Caco-2 (cell line): ENCODE measurements around the gene TLE2. TPM values are rescaled to one million over a fixed set of nuclear protein-coding genes. Genes with fewer than 3 reads are reported as not detected.

Experiments used
- BruUV-seq: library from RNA; stranded (reverse); fragments of 400-500 nt; replicated peaks from 2 replicates; lab custom pipeline; 2021; lab: Mats Ljungman, UMichigan
- CTCF ChIA-PET: fragments of 300-600 bp; sonication (Branson Sonifier 250); formaldehyde crosslinking; loops from one replicate; lab custom pipeline; 2022; ENCODE audit warnings: antibody characterized with exemption; lab: Charles Lee
- POLR2A ChIA-PET: fragments of 300-600 bp; sonication (Branson Sonifier 250); formaldehyde crosslinking; loops from one replicate; lab custom pipeline; 2022; ENCODE audit warnings: antibody characterized with exemption; lab: Charles Lee
- DNase-seq, 2 experiments: peaks; one replicate each; pipeline versions ENCODE4 v3.0.0 to v3.0.0-alpha.2; 2020 to 2022
- H3K27me3 ChIP-seq: replicated peaks from 2 replicates; pipeline ENCODE4 v1.6.0; 2011; ENCODE audit warnings: low read length; ENCODE audit not compliant: control insufficient read depth, insufficient read depth
- H3K36me3 ChIP-seq: 2 replicates; pipeline ENCODE4 v1.5.1; 2011; ENCODE audit warnings: low read length; ENCODE audit not compliant: control insufficient read depth, insufficient read depth
- H3K4me1 ChIP-seq: fragments of 250-450 bp; sonication (Bioruptor Pico); 2 replicates; pipeline ENCODE4 v1.5.1; 2020; ENCODE audit warnings: mild to moderate bottlenecking
- H3K4me3 ChIP-seq: 2 replicates; pipeline ENCODE4 v1.5.1; 2011; ENCODE audit warnings: low read depth, mild to moderate bottlenecking, control low read depth, low read length
- H3K9me3 ChIP-seq: fragments of 250-450 bp; sonication (Bioruptor Pico); 2 replicates; pipeline ENCODE4 v1.5.1; 2020; ENCODE audit warnings: mild to moderate bottlenecking, moderate library complexity
- H3K27ac Mint-ChIP-seq: one replicate; pipeline ENCODE4 v1.8.0; 2022; ENCODE audit warnings: mixed read lengths; ENCODE audit not compliant: unreplicated experiment
- H3K27me3 Mint-ChIP-seq: one replicate; pipeline ENCODE4 v1.8.0; 2022; ENCODE audit warnings: mixed read lengths; ENCODE audit not compliant: insufficient read depth, unreplicated experiment
- H3K36me3 Mint-ChIP-seq: one replicate; pipeline ENCODE4 v1.8.0; 2022; ENCODE audit warnings: mild to moderate bottlenecking, mixed read lengths; ENCODE audit not compliant: insufficient read depth, unreplicated experiment
- H3K4me1 Mint-ChIP-seq: one replicate; pipeline ENCODE4 v1.8.0; 2022; ENCODE audit warnings: low read depth, mixed read lengths; ENCODE audit not compliant: unreplicated experiment
- H3K4me3 Mint-ChIP-seq: one replicate; pipeline ENCODE4 v1.8.0; 2022; ENCODE audit warnings: mild to moderate bottlenecking, moderate library complexity, mixed read lengths; ENCODE audit not compliant: unreplicated experiment
- H3K9me3 Mint-ChIP-seq: one replicate; pipeline ENCODE4 v1.8.0; 2022; ENCODE audit warnings: mixed read lengths; ENCODE audit not compliant: unreplicated experiment
- intact Hi-C: fragments of 100-400 bp; cut with micrococcal nuclease; formaldehyde crosslinking; loops from one replicate; pipeline ENCODE4 v1.10.0; 2022; ENCODE audit not compliant: unreplicated experiment
- total RNA-seq: library from RNA; stranded (reverse); gene quantifications from 2 replicates; pipeline ENCODE4 v1.2.3, GENCODE V29; 2022
- TF ChIP-seq, protein P1 (sequence below), 2 experiments: fragments of 200-600 bp in 1 of 2; IDR thresholded peaks; 1 replicate in 1 of 2; 2 replicates in 1 of 2; pipeline versions ENCODE4 v1.5.1 to v1.8.0; 2011 to 2022; ENCODE audit warnings: antibody characterized with exemption in 1 of 2, control low read depth in 1 of 2, inconsistent platforms in 1 of 2, low read depth in 1 of 2, low read length in 1 of 2, mild to moderate bottlenecking in 1 of 2, moderate library complexity in 1 of 2; ENCODE audit not compliant: insufficient read depth in 1 of 2, severe bottlenecking in 1 of 2, unreplicated experiment in 1 of 2

The TLE2 gene
- total RNA-seq, 1 experiment from 2014 or later = 31.3 TPM

DNA sequence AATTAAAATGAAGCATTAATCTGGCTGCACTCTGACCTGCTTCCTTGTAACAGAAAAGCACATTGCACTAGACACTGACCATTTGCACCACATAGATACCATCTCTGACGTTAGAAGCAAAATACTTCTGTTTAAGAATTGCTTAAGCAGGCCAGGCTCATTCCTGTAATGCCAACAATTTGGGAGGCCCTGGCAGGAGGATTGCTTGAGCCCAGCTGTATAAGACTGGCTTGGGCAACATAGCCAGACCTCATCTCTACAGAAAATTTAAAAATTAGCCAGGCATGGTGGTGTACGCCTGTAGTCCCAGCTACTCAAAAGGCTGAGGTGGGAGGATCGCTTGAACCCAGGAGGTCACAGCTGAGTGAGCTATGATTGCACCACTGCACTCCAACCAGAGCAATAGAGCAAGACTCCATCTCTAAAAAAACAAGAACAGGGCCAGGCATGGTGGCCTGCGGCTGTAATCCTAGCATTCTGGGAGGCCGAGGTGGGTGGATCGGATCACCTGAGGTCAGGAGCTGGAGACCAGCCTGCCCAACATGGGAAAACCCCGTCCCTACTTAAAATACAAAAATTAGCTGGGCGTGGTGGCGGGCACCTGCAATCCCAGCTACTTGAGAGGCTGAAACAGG, 58.8 kb downstream of the TLE2 start:
- H3K4me3 ChIP-seq = no peak overlapping the region
- TF ChIP-seq, protein P1, sequence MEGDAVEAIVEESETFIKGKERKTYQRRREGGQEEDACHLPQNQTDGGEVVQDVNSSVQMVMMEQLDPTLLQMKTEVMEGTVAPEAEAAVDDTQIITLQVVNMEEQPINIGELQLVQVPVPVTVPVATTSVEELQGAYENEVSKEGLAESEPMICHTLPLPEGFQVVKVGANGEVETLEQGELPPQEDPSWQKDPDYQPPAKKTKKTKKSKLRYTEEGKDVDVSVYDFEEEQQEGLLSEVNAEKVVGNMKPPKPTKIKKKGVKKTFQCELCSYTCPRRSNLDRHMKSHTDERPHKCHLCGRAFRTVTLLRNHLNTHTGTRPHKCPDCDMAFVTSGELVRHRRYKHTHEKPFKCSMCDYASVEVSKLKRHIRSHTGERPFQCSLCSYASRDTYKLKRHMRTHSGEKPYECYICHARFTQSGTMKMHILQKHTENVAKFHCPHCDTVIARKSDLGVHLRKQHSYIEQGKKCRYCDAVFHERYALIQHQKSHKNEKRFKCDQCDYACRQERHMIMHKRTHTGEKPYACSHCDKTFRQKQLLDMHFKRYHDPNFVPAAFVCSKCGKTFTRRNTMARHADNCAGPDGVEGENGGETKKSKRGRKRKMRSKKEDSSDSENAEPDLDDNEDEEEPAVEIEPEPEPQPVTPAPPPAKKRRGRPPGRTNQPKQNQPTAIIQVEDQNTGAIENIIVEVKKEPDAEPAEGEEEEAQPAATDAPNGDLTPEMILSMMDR (IDR thresholded peaks at IDR 0.05; ENCODE audit: insufficient read depth in 1 of 2, low read depth in 1 of 2, low read length in 1 of 2, severe bottlenecking in 1 of 2, unreplicated experiment in 1 of 2) = no peak
- BruUV-seq = no TSS peak
- H3K27me3 ChIP-seq = no peaks in the 10 kb centered on the region
- H3K27me3 Mint-ChIP-seq = no peaks in the 10 kb centered on the region
- POLR2A ChIA-PET = no interaction called here
- H3K36me3 ChIP-seq = no peaks in the 10 kb centered on the region
- intact Hi-C loops = no loop called here
- H3K4me1 ChIP-seq = no peaks in the 10 kb centered on the region
- CTCF ChIA-PET = interaction anchor here (1.1 to 1.2 kb wide), 2 partner anchors 20 to 158 kb away, joined by 3 to 4 read pairs; no protein-coding TSS in a partner anchor
- H3K36me3 Mint-ChIP-seq = no peaks in the 10 kb centered on the region
- H3K4me1 Mint-ChIP-seq = no peaks in the 10 kb centered on the region
- no peak for DNase-seq
- no peaks in the 10 kb centered on the region for H3K9me3 ChIP-seq
- no peak overlapping the region for H3K27ac Mint-ChIP-seq
- H3K9me3 Mint-ChIP-seq = no peaks in the 10 kb centered on the region
- H3K4me3 Mint-ChIP-seq = no peak overlapping the region

DNA sequence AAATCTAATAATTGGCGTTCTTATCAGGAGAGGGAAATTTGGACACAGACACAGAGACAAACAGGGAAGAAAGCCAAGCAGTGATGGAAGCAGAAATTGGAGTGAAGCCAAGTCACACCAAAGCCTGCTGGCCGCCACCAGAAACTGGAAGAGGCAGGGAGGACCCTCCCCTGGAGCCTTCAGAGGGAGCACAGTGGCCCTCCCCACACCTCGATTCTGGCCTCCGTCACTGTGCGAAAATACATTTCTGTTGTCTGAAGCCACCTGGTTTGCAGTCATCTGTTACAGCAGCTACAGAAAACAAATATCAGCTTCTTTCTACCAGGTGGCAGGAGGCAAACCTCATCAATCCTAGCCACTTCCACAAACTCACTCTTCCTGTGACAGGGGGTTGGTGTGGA, 60.0 kb downstream of the TLE2 start:
- H3K9me3 Mint-ChIP-seq = no peaks in the 10 kb centered on the region

DNA sequence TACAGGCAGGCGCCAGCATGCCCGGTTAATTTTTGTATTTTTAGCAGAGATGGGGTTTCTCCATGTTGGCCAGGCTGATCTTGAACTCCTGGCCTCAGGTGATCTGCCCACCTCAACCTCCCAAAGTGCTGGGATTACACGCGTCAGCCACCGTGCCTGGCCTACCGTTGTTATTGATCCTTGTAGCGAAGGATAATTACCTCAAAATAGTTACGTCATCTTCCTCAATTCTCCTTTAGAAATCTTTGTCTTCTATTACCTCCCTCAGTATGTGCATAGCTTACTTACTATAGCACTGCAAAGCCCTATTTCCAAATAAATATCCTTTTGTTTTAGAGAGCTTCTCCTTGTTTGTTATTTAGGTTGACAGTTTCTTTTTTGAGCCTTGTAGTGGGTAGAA, 61.1 kb downstream of the TLE2 start:
- Mint-ChIP-seq H3K4me1 (no peaks in the 10 kb centered on the region), H3K36me3 (no peaks in the 10 kb centered on the region), H3K27ac (no peak overlapping the region), H3K27me3 (no peaks in the 10 kb centered on the region), H3K4me3 (no peak overlapping the region), H3K9me3 (no peaks in the 10 kb centered on the region)
- Histone ChIP-seq H3K4me1 (no peaks in the 10 kb centered on the region), H3K9me3 (no peaks in the 10 kb centered on the region), H3K36me3 (no peaks in the 10 kb centered on the region), H3K4me3 (no peak overlapping the region), H3K27me3 (no peaks in the 10 kb centered on the region)
- no peak for DNase-seq
- BruUV-seq = no TSS peak
- intact Hi-C loops = no loop called here
- TF ChIP-seq, protein P1 (IDR thresholded peaks at IDR 0.05; ENCODE audit: insufficient read depth in 1 of 2, low read depth in 1 of 2, low read length in 1 of 2, severe bottlenecking in 1 of 2, unreplicated experiment in 1 of 2) = no peak
- POLR2A ChIA-PET = no interaction called here
- CTCF ChIA-PET = interaction anchor here (1.3 kb wide), 1 partner anchor 67 kb away, joined by 4 read pairs; no protein-coding TSS in a partner anchor

More for the DNA sequence above, 60.0 kb downstream of the TLE2 start:
- intact Hi-C loops = no loop called here
- Histone ChIP-seq H3K36me3 (no peaks in the 10 kb centered on the region), H3K4me1 (no peaks in the 10 kb centered on the region), H3K27me3 (no peaks in the 10 kb centered on the region), H3K9me3 (no peaks in the 10 kb centered on the region), H3K4me3 (no peak overlapping the region)
- ChIA-PET CTCF (interaction anchor here (1.6 kb wide), 1 partner anchor 18 kb away, joined by 4 read pairs; no protein-coding TSS in a partner anchor), POLR2A (no interaction called here)
- no peak for DNase-seq
- Mint-ChIP-seq H3K4me1 (no peaks in the 10 kb centered on the region), H3K4me3 (no peak overlapping the region), H3K36me3 (no peaks in the 10 kb centered on the region), H3K27me3 (no peaks in the 10 kb centered on the region), H3K27ac (no peak overlapping the region)
- no TSS peak for BruUV-seq
- TF ChIP-seq, protein P1 (IDR thresholded peaks at IDR 0.05; ENCODE audit: insufficient read depth in 1 of 2, low read depth in 1 of 2, low read length in 1 of 2, severe bottlenecking in 1 of 2, unreplicated experiment in 1 of 2) = no peak
